ENCODE results near the gene CABCOCO1.

Gene CABCOCO1

DNA sequence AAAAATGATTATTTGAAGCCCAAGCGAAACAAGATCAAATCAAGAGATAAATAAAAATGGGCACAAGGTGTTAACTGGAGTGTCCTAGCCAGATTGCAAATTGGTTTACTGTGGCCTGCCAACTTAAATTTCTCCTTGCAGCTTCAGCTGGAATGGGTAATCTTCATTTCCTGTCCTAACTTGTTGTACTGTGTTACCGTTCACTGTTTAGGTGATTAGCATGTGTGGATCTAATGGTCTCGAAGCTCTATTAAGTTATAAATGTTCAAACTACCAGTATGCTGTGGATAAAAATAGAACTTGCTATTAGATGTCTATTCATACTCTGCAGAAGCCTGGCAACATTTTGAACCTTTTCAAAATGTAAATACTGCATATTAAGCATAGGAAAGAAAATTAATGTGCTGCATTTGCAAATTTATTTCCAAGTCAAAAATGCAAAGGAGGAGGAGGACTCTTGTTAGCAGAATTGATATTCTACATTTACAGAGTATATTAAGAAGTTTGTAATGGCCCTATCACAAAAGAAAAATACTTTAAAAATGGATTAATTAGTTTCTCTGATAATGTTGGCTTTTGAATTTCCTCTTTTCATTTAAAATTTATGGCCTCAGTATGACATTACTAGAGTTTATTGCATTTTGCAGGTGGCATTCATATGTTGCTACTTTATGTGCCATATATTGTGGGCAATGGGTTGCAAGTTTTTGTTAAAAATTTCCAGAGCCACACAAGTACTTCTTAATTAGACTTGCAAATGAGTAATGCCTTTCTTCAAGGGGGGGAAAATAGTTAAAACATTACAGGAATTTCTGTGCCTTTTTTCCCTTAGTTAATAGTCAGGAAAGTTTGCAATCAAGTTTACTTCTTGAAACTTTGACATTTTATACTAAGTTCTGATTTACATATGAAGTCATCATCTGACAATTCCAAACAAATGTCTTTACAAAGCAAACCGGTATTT lies 92.1 kb downstream of the CABCOCO1 start:
- no peak overlapping the region for H3K4me3 ChIP-seq (ENCODE audit: low read depth, low read length)

DNA sequence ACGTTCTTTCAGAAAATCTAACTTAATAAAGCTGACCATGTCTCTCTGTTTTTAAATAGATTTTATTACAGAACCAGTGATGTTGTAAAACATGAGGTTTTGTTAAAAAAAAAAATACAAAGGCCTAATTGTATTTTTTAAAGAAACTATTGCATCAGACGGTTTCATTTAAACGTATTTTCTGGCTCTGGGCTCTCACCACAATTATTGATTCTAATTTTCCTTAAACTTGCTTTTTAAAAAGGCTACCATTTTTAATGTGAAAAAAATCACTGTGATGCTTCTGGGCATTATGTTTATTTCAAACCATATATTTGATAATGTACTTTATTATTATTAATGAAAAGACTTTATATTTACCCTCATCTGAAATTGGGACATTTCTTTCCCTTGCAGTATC lies 94.3 kb downstream of the CABCOCO1 start:
- H3K4me3 ChIP-seq (ENCODE audit: low read depth, low read length), result no peak overlapping the region

DNA sequence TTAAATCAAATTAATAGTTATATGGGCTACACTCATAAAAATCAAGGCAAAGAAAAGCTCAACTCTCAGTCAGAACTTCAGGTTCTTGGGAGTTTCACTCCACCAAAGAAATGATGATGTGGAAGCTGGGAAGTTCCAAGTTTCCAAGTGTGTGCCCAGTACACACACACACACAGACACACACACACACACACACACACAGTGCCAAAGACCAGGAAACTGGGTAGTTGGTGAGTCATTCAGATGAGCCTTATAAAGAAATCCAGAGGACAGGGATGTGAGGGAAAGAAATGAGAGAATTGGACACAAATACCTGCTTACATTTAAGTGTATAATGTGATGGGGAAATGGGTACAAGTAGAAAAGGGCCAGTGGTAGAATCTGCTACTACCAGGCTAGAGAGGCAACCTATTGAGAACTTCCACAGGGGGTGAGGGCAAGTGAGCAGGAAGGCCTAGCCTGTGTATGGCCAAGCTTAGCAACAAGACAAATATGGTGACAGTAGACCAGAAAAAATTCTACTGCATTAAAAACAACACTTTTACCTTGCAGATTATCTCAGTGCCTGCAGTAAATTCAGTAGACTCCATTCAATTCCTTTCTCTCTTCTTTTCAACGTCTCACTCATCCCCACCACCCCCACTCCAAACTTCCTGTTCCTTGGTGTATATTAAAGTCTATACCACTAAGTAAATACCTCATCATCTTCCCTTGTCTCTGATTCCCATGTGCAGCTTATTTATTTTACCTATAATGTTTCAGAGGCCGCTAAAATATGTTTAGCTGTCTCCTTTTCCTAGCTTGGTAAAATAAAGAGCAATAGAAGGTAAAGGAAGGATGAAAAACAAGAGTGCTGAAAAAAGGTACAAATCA lies 95.0 kb downstream of the CABCOCO1 start:
- H3K4me3 ChIP-seq (ENCODE audit: low read depth, low read length), result no peak overlapping the region

DNA sequence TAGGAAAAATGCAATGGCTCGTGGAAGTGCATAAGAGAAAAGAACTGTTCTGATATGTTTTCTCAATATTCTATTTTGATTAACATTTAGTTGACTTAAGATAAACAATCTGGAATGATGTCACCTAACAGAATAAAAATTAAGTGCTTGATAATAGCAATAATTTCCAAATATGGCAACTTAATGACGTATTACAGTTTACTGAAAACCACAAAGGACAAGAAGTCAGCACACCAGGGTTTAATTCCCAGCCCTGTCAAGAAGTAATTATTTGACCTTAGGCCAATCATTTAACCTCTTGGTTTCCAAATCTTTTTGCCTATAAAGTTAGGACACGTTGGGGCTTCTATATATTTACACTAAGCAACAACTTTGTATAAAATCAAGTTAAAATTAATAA lies 95.7 kb downstream of the CABCOCO1 start:
- no peak overlapping the region for H3K4me3 ChIP-seq (ENCODE audit: low read depth, low read length)

- H3K4me3 ChIP-seq (ENCODE audit: low read depth, low read length), result no peak overlapping the region
These were observed 97.0 kb downstream of the CABCOCO1 start for GRCh38 chr10:61759751-61760150.

DNA sequence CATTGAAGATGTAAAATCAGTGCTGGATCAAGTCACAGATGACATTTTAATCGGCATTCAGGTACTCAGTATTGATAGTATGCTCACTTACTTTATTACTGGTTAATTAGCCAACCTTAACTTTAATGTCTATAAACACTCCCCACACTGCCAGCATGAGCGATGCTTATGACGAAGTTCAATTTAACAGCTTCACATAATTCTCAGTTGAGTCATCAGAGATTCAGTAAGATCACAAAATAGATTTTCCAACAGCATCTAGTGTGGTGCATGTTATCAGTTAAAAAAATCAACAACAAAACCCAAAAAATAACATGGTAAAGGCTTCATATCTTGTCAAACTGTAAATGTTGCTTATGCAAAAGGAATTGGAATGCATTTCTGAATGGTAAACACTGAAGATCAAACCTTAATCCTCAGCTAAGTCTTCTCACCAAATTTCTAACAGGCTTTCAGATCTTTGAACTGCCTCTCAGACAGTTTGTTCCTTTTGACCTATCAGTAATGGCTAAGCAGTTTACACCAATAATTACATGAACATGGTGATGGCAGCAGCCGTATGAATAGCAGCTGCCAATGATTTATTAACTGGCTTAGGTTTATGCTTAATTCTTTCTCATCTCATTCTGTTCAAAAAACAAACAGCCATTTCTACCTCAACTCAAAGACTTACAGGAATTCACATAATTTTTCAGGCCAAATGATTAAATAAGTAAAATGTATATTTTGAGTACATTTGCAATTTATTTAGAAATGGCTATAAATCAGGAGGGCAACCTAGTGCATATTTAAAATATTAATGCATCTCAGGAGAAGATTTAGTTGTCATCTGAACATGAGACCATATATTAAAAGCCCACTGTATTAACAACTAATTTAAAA lies 98.5 kb downstream of the CABCOCO1 start:
- H3K4me3 ChIP-seq (ENCODE audit: low read depth, low read length), result no peak overlapping the region

GRCh38 chr10:61761825-61762217 lies 99.1 kb downstream of the CABCOCO1 start:
- H3K4me3 ChIP-seq (ENCODE audit: low read depth, low read length), result no peak overlapping the region

DNA sequence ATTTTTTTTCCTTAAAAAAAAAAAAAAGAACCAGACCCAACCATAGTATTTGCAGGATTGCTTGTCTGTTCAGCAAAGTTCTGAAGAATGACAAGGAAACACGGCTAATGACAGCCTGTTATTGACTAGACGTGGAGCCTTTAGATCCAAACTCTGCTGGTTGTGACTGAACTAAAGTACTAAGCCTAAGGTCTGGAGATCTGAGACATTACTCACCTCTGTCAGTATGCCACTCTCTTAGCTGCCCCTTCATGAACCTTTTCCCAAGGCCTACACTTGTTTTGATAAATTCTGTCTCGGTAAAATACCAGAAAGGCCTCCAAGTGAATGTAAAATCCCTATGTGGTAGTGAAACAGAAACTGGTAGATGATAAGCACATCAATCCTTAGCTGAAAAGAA lies 101.0 kb downstream of the CABCOCO1 start:
- H3K4me3 ChIP-seq (ENCODE audit: low read depth, low read length), result no peak overlapping the region

- H3K4me3 ChIP-seq (ENCODE audit: low read depth, low read length), result no peak overlapping the region
These were observed 101.8 kb downstream of the CABCOCO1 start for GRCh38 chr10:61764486-61764885.

GRCh38 chr10:61765176-61766087 lies 102.7 kb downstream of the CABCOCO1 start:
- H3K4me3 ChIP-seq (ENCODE audit: low read depth, low read length), result no peak overlapping the region

DNA sequence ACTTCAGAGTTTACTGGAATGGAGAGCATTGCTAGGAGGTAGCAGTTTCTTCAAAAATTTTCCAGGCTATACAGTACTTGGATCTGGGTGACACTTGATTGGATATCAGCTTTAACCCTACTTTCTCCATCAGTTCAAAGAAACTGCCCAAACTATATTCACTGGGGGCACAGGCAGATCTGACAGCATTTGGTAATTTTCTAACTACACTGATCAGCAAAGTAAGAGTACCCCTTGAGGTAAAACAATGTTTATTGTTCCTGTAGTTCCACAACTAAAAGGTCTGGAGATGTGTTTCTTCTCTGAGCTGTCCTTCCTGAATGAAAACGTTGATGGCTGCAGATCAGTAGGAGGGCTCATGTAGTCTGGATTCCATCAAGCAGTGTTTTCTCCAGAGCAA lies 104.2 kb downstream of the CABCOCO1 start:
- no peak overlapping the region for H3K4me3 ChIP-seq (ENCODE audit: low read depth, low read length)

- H3K4me3 ChIP-seq (ENCODE audit: low read depth, low read length), result no peak overlapping the region
These were observed 111.3 kb downstream of the CABCOCO1 start for GRCh38 chr10:61774031-61774430.

- H3K4me3 ChIP-seq (ENCODE audit: low read depth, low read length), result no peak overlapping the region
These were observed 112.4 kb downstream of the CABCOCO1 start for GRCh38 chr10:61775111-61775510.

DNA sequence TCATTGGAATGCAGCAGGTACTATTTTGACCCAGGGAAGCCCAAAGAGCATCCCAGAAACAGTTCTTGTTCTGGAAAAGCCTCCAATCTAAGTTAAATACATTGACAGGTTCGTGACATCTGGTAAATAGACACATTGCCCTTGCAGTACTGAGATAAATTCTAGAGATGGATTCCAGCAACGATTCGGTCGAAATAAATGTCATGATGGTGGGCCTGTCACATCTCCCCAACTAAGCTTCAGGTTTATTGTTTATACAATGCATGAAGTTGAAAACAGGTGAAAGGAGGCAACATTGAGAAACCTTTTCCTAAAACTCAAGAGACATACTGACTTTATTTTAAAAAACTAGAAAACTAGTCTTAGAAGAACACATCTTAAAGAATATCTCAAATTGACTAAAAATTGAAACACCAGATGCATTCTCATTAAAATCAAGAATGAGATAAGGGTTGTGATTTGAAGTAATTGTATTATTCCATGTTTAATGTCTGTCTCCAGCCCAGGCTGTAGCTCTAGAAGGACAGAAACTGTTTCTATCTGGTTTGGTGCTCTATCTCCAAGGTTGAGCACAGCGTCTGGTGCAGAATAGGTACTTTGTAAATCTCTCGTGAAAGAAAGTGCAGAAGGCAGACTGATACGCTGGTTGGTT lies 114.0 kb downstream of the CABCOCO1 start:
- H3K4me3 ChIP-seq (ENCODE audit: low read depth, low read length), result no peak overlapping the region

- H3K4me3 ChIP-seq (ENCODE audit: low read depth, low read length), result no peak overlapping the region
These were observed 115.4 kb downstream of the CABCOCO1 start for GRCh38 chr10:61778137-61778536.

DNA sequence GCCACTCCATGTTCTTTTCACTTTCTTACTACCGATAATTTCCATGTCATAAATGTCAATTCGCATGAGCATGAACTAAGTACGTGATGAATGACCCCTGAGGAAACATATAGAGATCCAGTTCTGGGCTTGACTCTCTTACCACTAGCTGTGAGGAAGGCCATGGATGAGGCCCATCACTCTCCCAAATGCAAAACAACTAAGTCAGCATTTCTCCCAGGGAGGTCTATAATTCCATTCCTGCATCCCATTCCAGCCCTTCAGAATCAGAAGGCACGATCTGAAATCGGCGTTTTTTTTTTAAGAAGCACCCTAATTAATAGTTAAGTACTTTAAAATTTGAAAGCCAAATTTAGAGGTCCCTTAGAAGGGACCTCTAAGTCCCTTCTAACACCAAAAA lies 116.5 kb downstream of the CABCOCO1 start:
- H3K4me3 ChIP-seq (ENCODE audit: low read depth, low read length), result no peak overlapping the region

DNA sequence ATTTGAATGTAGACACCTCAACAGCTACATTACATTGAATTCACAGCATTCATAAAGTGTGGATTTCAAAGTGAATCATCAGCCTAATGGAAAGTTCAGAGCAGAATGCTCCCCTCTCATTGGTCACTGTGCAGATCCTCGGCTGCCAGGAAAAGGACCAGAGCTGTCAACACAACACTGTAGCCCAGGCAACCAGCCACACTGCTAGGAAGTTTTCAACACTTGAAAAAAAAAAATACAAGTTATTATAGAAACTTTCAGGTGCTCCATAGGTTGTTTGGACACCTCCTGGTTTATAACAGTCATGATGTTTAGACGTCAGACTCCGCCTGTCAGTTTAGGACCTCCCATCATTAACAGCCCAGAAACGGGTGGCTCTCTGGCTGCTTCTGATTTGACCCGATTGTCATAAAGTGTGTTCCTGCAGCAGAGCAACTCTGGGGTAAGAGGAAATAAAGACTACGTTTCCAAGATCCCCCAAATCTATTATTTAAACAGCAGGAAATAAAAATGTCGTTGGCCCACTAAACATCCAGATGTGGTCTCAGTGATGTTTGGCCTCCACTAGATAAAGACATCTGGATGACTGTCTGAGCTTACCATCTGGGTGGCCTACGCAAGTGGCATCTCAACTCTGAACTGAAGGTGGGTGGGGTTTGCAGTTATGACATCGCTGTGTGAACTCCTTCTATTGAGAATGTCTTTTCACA lies 117.4 kb downstream of the CABCOCO1 start:
- no peak overlapping the region for H3K4me3 ChIP-seq (ENCODE audit: low read depth, low read length)

GRCh38 chr10:61780732-61781131 lies 118.0 kb downstream of the CABCOCO1 start:
- H3K4me3 ChIP-seq (ENCODE audit: low read depth, low read length), result no peak overlapping the region

- H3K4me3 ChIP-seq (ENCODE audit: low read depth, low read length), result no peak overlapping the region
These were observed 119.3 kb downstream of the CABCOCO1 start for GRCh38 chr10:61781969-61782403.
